NB4 (cell line): ENCODE results near the gene HLA-DOA.

Experiments used
- MYC ChIP-seq: IDR thresholded peaks from 2 replicates; pipeline ENCODE4 v1.6.1; 2011; ENCODE audit warnings: low read depth, low read length
- POLR2A ChIP-seq: IDR thresholded peaks from 2 replicates; pipeline ENCODE4 v1.6.1; 2011; ENCODE audit warnings: mild to moderate bottlenecking; ENCODE audit not compliant: insufficient read length; ENCODE audit errors: extremely low read depth
- TF ChIP-seq, protein P1 (sequence below): IDR thresholded peaks from one replicate; pipeline ENCODE4 v1.5.1; 2012; ENCODE audit warnings: low read depth, low read length
- TF ChIP-seq, protein P2 (sequence below): IDR thresholded peaks from 2 replicates; pipeline ENCODE4 v1.6.1; 2011; ENCODE audit warnings: low read depth, low read length

DNA sequence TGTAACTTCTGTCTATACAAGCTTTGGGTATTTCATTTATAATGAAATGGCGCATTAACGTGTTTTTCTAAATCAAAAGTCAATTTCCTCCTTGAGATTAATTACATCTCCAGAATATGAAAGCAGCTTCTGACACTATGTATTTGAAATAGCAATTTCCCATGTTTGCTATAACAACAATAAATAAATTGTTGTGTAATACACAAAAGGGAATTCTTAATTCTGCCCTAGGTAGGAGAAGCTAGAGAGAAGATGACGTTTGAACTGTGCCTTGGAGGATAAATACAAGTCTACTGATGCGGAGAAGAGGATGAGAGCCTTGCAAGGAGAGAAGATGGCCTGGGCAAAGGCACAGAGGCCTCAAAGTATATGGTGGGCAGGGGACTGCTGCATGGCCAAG, 7.6 kb upstream of the HLA-DOA start:
- TF ChIP-seq POLR2A (no peak), MYC (no peak)
- TF ChIP-seq, protein P1, sequence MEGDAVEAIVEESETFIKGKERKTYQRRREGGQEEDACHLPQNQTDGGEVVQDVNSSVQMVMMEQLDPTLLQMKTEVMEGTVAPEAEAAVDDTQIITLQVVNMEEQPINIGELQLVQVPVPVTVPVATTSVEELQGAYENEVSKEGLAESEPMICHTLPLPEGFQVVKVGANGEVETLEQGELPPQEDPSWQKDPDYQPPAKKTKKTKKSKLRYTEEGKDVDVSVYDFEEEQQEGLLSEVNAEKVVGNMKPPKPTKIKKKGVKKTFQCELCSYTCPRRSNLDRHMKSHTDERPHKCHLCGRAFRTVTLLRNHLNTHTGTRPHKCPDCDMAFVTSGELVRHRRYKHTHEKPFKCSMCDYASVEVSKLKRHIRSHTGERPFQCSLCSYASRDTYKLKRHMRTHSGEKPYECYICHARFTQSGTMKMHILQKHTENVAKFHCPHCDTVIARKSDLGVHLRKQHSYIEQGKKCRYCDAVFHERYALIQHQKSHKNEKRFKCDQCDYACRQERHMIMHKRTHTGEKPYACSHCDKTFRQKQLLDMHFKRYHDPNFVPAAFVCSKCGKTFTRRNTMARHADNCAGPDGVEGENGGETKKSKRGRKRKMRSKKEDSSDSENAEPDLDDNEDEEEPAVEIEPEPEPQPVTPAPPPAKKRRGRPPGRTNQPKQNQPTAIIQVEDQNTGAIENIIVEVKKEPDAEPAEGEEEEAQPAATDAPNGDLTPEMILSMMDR, result no peak
- TF ChIP-seq, protein P2, sequence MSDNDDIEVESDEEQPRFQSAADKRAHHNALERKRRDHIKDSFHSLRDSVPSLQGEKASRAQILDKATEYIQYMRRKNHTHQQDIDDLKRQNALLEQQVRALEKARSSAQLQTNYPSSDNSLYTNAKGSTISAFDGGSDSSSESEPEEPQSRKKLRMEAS, result no peak
